ENCODE data around the gene CENPH.

DNA sequence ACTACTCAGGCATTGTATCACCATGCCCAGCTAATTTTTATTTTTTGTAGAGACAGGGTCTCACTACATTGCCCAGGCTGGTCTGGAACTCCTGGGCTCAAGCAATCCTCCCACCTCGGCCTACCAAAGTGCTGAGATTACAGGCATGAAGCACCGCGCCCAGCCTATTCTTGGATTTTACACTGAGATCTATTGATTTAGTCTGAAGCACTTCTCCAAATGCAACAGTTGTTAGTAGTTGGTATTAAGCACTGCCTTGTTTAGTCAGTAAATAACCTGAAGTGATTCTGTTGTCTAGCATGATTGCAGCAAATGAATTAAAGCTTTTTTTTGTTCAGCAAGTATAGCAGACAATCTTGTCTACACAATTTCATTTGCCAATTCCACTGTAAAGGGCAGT lies 31.3 kb upstream of the CENPH start:
- TF ChIP-seq, protein P1, sequence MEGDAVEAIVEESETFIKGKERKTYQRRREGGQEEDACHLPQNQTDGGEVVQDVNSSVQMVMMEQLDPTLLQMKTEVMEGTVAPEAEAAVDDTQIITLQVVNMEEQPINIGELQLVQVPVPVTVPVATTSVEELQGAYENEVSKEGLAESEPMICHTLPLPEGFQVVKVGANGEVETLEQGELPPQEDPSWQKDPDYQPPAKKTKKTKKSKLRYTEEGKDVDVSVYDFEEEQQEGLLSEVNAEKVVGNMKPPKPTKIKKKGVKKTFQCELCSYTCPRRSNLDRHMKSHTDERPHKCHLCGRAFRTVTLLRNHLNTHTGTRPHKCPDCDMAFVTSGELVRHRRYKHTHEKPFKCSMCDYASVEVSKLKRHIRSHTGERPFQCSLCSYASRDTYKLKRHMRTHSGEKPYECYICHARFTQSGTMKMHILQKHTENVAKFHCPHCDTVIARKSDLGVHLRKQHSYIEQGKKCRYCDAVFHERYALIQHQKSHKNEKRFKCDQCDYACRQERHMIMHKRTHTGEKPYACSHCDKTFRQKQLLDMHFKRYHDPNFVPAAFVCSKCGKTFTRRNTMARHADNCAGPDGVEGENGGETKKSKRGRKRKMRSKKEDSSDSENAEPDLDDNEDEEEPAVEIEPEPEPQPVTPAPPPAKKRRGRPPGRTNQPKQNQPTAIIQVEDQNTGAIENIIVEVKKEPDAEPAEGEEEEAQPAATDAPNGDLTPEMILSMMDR (conservative IDR thresholded peaks at IDR 0.05): no peak
- no peak for TF ChIP-seq ZFX (IDR thresholded peaks at IDR 0.05)
